Left lobe of liver (tissue), 2 donors: ENCODE results near the gene DRICH1. TPM values are rescaled to one million over a fixed set of nuclear protein-coding genes. Genes with fewer than 3 reads are reported as not detected.
"Not testable (repeated sequence)": the region's sequence is repeated elsewhere in the genome, so short reads cannot be mapped to it uniquely, and the experiment has no call there.

Experiments
- ATAC-seq: fragments of 200-7000 bp; cut with Tn5 transposase; one replicate; pipeline ENCODE4 v1.9.1; 2020; ENCODE audit warnings: mild to moderate bottlenecking, moderate library complexity
- DNase-seq: peaks from one replicate; pipeline ENCODE4 v3.0.0-alpha.2; 2020; ENCODE audit warnings: low spot score
- total RNA-seq: library from RNA; stranded (reverse); gene quantifications from one replicate; pipeline ENCODE4 v1.2.1, GENCODE V29; 2021
- donor health status: DM: no; HTN: no; CAD: no; lungs with moderate emphysema.
- donor health status: DM: no; HTN: yes; CAD: no.

DRICH1 gene
- total RNA-seq, 1 donor from 2014 or later, result 0.18 TPM

DNA sequence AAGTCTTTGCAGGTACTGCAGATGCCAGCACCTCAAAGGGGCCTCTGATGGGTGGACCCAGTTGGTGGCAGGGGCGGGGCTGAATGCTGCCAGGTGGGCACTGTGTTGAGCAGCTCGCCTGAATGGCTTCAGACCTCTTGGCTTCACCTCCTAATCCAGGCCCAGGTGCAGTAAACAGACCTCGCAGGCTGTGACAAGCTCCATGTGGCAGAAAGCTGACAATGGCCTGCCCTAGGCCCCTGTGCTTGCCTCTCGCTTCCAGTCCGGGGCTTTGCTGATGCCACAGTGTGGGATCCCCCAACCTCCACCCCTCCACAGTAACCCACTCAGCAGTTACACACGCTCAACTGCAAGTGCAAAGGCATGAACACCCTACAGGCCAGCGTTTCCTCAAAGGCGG is 61.4 kb downstream of the DRICH1 start:
- no peak for ATAC-seq
- no peak for DNase-seq

DNA sequence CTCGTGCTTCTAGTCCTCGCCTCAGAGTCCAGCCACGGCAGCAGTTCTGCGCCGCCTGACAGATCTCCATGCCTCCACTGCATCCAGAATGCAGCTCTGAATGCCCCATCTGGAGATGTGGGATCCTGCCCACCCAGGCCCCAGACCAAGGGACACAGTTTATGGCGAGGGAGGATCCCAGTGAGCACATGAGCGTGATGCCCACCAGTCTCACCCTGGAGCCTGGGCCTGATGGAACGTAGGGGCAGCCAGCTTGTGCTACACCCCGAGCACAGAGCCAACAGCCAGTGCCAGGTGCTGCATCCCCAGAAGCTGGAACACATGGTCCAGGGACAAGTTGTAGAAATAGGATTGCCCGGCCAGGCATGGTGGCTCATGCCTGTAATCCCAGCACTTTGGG is 62.4 kb downstream of the DRICH1 start:
- no peak for ATAC-seq
- no peak for DNase-seq

DNA sequence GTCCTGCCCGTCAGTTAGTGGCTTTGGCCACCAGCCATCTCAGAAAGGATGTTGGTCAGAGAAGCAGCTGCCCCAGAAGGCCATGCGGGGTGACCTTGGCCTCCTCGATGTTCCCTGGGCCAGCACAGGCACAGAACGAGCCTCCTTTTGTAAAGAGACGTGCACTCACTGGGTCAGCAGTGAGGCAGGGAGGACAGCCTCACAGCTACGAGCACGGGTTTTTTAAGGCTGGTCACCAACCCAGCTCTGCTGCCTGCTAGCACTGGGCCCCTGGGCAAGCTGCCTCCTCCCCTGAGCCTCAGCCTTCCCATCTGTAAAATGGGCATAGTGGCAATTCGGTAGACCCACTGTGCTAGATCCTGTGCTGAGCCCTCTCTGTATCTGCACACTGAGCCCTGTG is 62.8 kb downstream of the DRICH1 start:
- DNase-seq, result no peak
- no peak for ATAC-seq

DNA sequence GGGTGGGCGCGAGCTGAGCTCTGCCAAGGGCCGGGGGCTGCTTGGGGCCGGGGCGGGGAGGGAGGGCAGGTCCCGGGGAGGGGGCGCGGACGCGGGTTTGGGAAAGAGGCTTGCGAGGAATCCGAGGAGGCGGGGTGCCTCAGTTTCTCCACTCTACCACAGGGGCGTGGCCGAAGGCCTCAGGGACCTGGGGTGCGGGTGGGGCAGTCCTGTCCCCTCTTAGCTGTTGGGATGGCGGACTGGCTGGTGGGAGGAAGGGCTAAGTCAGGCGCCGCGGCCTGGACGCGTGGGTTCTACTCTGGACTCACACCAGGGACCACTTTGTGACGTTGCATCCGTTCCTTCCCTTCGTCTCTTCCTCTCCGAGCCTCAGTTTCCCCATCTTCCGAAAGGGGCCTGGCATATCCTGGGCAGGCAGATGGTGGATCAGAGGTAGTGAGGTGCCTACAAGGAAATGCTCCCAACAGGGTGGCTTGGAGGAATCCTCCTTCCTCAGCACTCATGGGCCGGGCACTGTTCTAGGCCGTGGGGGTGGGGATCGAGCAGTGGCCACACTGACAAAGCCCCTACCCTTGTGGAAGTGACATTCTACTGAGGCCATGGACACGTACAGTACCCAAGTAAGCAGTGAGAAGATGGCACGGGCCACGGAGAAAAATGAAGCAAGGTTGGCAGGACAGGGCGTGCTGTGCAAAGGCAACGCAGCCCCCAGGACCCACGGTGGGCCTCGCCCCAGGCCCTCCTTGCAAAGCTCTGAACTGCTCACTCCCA is 65.2 kb downstream of the DRICH1 start:
- no peak for DNase-seq
- no peak for ATAC-seq

DNA sequence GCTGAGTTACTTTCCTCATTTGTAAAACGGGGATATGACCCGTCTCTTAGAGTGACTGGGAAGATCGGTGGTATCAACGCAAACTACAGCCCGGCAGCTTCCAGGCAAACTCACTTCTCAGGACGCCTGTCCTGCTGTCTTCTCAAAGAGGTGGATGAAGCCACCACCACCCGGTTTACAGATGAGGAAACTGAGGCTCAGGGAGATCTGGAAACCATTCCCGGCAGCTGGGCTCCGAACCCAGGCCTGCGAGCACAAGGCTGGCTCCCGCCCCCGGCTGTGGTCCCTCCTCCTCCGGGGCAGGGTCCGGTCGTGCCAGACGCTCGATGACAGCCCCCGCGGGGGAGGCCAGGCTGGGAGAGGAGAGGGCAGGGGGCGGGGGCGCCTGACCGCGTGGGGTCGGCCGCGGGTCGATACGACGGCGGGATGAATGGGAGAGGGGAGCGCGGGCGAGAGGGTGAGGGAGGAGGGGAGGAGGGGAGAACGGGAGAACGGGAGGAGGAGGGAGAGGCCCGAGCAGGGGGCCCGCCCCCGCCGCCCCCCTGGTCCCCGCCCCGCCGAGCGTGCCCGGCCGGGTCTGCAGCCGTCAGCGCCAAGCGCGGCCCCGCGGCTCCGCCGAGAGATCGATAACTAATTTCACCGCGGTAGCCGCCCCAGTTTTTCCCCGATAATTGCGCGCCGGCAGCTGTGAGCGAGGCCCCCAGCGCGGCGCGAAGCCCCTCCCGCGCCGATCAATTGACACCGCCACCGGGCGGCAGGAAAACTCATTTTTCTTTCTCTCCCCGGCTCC is 66.0 kb downstream of the DRICH1 start:
- peak; percentile 57 for ATAC-seq
- no peak for DNase-seq

DNA sequence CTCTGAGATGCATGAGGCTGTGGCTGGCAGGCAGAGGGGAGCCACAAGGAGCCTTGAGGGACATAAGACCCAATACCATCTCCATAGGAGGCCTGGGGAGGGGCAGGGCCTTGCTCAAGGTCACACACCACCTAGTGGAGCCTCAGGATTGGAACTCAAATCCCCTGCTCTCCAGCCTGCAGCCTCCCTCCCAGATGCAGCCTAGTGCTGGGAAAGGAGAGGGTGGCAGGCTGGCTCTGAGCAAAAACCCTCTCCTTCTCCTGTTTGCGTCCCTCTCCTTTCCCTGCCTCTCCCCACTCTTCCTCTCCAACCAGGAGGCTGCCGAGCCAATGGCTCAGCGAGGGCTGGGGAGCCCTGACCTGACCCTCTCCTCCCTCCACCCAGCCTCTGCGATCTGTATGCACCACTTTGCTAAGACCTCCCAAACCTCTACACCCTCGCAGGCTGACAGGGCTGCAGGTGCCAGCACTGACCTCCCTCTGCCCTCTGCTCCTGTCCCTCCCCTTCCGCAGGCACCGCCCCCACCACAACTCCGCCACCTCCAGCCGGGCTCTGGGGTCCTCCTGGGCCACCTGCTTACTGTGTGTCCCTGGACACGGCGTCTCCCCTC is 66.7 kb downstream of the DRICH1 start:
- DNase-seq (no peak), ATAC-seq (peak; percentile 74)

DNA sequence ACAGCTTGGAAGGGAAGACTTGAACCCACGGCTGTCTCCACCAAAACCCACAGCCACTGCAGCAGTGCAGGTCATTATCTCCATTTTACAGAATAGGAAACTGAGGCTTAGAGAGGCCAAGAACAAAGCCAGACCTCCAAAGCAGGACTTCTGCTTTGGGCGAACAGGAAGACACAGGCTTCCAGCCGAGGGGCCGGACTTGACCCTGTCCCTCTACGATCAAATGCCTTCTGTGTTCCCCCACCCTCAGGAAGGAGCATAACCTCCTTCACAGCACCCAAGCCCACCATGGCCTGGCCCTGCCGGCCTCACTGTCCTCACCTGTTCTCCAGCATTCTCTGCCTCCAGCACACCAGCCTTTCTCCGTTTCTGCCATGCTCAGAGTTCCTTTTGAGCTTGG is 67.8 kb downstream of the DRICH1 start:
- no peak for ATAC-seq
- no peak for DNase-seq

DNA sequence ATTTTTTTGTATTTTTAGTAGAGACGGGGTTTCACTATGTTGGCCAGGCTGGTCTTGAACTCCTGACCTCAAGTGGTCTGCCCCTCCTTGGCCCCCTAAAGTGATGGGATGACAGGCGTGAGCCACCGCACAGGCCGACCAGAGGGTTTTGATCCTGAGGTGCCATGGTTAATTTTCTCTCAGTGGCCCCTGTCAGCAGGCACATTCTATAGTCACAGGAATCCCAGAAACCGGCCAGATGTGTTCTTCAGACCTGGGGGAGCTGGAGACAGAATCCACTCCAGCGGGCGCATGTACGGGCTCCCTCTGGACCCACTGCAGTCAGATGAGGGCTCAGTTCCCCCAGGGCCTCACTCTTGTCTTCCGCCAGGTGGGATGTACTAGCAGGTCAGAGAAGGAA is 69.0 kb downstream of the DRICH1 start:
- ATAC-seq (no peak), DNase-seq (peak; percentile 14)

DNA sequence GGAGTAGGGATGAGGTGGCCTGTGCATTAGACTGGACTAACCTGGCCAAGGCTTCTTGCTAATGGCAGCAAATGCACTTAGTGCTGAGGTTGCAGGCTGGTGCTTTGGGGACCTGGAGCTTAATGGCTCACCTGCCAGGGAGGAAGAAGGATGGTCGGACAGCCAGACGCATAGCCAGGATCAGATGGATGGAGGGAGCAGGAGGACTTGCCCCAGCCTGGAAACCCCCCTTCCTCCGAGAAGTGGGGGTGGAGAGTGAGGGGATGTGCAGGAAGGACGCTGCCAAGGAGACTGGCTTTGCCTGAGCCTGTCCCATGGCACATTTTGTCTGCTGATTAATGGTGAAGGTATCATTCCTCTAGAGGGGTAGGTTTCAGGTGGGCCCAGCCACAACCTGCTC is 69.9 kb downstream of the DRICH1 start:
- no peak for ATAC-seq
- peak; percentile 32 for DNase-seq

DNA sequence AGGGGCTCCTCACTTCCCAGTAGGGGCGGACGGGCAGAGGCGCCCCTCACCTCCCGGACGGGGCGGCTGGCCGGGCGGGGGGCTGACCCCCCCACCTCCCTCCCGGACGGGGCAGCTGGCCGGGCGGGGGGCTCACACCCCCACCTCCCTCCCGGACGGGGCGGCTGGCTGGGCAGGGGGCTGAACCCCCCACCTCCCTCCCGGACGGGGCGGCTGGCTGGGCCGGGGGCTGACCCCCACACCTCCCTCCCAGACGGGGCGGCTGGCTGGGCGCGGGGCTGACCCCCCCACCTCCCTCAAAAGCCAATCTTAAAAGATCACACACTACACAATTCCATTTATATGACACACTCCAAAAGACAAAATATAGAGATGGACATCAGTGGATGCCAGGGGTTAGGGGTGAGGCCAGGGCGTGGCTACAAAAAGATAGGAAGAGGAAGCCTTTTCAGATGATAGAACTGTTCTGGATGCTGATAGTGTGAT is 71.1 kb downstream of the DRICH1 start:
- not testable (repeated sequence) for ATAC-seq
- DNase-seq, result peak; percentile 12

DNA sequence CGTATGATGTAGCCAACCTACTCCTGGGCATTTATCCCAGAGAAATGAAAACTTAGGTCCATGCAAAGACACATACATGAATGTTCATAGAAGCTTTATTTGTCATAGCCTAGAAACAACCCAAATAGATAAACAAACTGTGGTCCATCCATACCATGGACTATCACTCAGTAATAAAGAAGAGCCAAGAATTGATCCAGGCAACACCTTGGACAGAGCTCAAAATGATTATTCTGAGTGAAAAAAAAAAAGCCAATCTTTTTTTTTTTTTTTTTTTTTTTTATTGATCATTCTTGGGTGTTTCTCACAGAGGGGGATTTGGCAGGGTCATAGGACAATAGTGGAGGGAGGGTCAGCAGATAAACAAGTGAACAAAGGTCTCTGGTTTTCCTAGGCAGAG is 71.9 kb downstream of the DRICH1 start:
- DNase-seq, ATAC-seq: not testable (repeated sequence)

Other genes with a start within 250 kb of the DRICH1 start
- not detected for gene IGLL1, start 52.0 kb downstream of the DRICH1 start, total RNA-seq
- gene RGL4, start 58.7 kb upstream of the DRICH1 start, total RNA-seq, result not detected
- gene ZNF70, start 118.8 kb upstream of the DRICH1 start, total RNA-seq, result 0.96 TPM
- gene VPREB3, start 122.1 kb upstream of the DRICH1 start, total RNA-seq, result 0.40 TPM
- gene C22orf15, start 130.7 kb upstream of the DRICH1 start, total RNA-seq, result not detected
- 320 TPM for gene CHCHD10, start 135.7 kb upstream of the DRICH1 start, total RNA-seq
- 0.38 TPM for gene MMP11, start 140.5 kb upstream of the DRICH1 start, total RNA-seq
- 25.7 TPM for gene SMARCB1, start 154.6 kb upstream of the DRICH1 start, total RNA-seq
- gene DERL3, start 206.7 kb upstream of the DRICH1 start, total RNA-seq, result 4.7 TPM
- gene SLC2A11, start 225.6 kb upstream of the DRICH1 start, total RNA-seq, result 6.8 TPM